IgD-negative memory B cell (primary cell): ENCODE measurements around the gene CD200R1. TPM values are rescaled to one million over a fixed set of nuclear protein-coding genes. Genes with fewer than 3 reads are reported as not detected.

Experiments
- H3K27ac Mint-ChIP-seq, 3 donors: one replicate each; pipeline ENCODE4 v1.8.0; 2020 to 2022; ENCODE audit warnings: mild to moderate bottlenecking in 3 of 3, mixed read lengths in 3 of 3, moderate library complexity in 1 of 3
- H3K27me3 Mint-ChIP-seq: one replicate; pipeline ENCODE4 v1.8.0; 2021; ENCODE audit warnings: mixed read lengths
- H3K36me3 Mint-ChIP-seq: one replicate; pipeline ENCODE4 v1.8.0; 2020; ENCODE audit warnings: mild to moderate bottlenecking, mixed read lengths
- H3K4me1 Mint-ChIP-seq, 3 donors: one replicate each; pipeline ENCODE4 v1.8.0; 2020 to 2022; ENCODE audit warnings: mixed read lengths in 3 of 3, mild to moderate bottlenecking in 1 of 3
- H3K4me3 Mint-ChIP-seq, 4 donors: one replicate each; pipeline ENCODE4 v1.8.0; 2020 to 2022; ENCODE audit warnings: mild to moderate bottlenecking in 4 of 4, mixed read lengths in 4 of 4, moderate library complexity in 3 of 4
- H3K9me3 Mint-ChIP-seq, 3 donors: one replicate each; pipeline ENCODE4 v1.8.0; 2020 to 2021; ENCODE audit warnings: mixed read lengths in 3 of 3, mild to moderate bottlenecking in 1 of 3
- polyA plus RNA-seq: library from polyadenylated mRNA; unstranded; fragments of 300-500 nt; fragmentation: Illumina TruSeq; gene quantifications from one replicate; pipeline ENCODE4 v1.2.3, GENCODE V29; 2021

CD200R1 gene
- 8.5 TPM for polyA plus RNA-seq

DNA sequence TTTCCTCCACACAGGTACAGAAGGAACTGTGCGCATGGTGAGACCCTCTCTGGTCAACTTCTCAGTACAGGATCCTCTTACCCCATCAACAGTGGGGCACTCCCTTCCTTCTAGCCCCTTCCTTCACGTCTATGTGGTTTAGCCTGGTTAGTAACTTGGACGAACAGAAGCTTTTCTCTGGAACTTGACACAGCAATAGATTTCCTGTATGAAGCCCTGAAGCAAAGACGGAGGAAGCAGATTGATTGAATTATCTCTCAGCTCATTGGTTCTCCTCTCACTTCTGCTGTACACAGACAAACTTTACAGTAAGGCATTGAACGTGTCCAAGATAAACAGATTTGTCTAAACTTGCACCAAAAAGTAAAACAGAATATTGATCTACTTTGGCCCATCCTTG is at the start of gene CD200R1:
TSS of gene CD200R1 (minus strand) at position 210 of the 400 bp plus-strand sequence. CDS start 246 bp downstream, outside the sequence.
- no peaks in the 10 kb centered on the region for H3K27me3 Mint-ChIP-seq
- H3K36me3 Mint-ChIP-seq: no peaks in the 10 kb centered on the region
- H3K27ac Mint-ChIP-seq: peak within 1 kb of the TSS; percentile 52 to 97 (median 88)
- H3K4me1 Mint-ChIP-seq: peaks cover 50 to 68% (median 64%) of the 10 kb centered on the region in 3 donors
- H3K9me3 Mint-ChIP-seq: no peaks in the 10 kb centered on the region
- H3K4me3 Mint-ChIP-seq: peak within 1 kb of the TSS; percentile 80 to 96 (median 90)

- no peaks in the 10 kb centered on the region for H3K9me3 Mint-ChIP-seq
- H3K4me1 Mint-ChIP-seq: peaks cover 20 to 37% (median 33%) of the 10 kb centered on the region in 3 donors
- H3K27ac Mint-ChIP-seq: no peak overlapping the region
- H3K27me3 Mint-ChIP-seq: no peaks in the 10 kb centered on the region
- peak overlapping the region in 1 of 4 donors; percentile 87 for H3K4me3 Mint-ChIP-seq
- peaks cover 5% of the 10 kb centered on the region for H3K36me3 Mint-ChIP-seq
Observed at GRCh38 chr3:113021471-113021870, 46.6 kb upstream of the CD200R1 start.

DNA sequence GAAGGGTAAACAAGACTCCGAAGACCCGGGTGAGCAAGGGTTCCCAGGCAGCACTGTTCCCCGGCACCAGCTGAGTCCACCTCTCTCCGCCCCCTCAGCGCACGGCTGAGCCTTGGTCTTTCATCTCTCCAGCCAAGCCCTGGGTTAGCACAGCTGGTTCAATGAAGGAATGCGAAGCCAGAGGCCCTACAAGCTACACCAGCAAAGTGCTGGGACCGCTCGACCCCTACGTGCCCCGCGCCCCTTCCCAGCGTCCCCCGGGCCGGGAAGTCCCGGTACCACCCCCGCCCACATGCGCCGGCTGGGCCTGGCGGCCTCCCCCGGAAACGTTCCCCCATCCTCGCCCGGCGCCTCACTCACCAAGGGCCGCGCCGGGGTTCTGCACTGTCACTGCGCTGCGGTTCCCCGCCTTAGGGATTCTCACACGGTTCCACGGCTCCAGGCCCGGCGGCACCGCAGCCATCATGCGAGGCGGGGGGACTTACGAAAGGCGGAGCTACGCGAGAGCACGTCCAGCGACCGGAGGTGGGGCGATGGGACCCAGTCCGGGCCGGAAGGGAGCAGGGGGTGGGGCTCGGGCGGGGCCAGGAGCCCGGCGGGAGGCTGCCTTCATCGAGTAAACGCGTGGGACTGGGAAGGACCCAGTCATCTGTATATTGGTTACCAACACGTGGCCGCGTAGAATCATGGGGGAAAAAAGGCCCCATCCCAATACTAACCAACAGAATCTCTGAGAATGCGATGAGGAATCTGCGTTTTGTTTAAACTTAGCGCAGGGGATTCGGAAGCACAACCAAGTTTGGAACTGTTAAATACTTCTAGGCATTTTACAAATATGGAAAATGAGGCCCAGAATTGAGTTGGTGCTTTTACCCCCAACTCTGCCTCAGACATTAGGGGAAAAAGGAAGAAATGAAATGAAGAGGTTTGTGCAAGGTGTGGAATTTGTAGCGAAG is 44.6 kb upstream of the CD200R1 start:
- Mint-ChIP-seq H3K4me1 (peaks cover 22 to 48% (median 42%) of the 10 kb centered on the region in 3 donors), H3K27me3 (no peaks in the 10 kb centered on the region)

DNA sequence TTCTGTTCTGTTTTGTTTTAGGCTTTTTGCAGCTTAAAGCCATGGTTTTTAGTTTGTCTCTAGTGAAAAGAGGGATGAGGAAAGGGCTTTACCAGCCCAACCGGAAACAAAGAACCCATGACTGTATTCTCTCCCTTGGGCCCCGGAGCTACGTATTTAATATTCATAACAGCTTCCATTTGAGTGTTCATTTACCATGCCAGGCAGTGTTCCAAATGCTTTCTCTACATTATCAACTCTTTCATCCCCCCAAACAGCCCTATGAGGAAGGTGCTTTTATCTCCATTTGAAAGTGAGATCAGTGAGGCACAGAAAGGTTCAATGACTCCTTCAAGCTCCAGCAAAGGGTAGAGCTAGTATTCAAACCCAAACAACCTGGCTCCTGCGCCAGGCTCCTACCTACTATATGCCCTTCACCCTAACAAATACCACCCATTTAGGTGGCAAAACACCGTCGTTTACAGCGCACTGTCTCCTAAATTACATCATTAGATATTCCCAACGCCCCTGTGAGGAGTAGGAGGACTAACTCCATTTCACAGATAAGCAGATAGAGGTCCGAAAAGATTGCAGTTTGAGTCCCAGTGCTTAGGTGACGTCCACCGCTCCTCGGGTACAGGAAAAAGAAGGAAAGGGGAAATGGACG is 43.8 kb upstream of the CD200R1 start:
- peaks cover 25 to 45% (median 42%) of the 10 kb centered on the region in 3 donors for H3K4me1 Mint-ChIP-seq
- peaks cover 5% of the 10 kb centered on the region for H3K36me3 Mint-ChIP-seq
- peak overlapping the region; percentile 86 to 96 (median 94) for H3K27ac Mint-ChIP-seq
- H3K9me3 Mint-ChIP-seq: no peaks in the 10 kb centered on the region
- H3K27me3 Mint-ChIP-seq: no peaks in the 10 kb centered on the region
- H3K4me3 Mint-ChIP-seq: peak overlapping the region; percentile 87 to 99 (median 96)

More for the DNA sequence above, 44.6 kb upstream of the CD200R1 start:
- H3K4me3 Mint-ChIP-seq: peak overlapping the region; percentile 87 to 99 (median 96)
- peaks cover 5% of the 10 kb centered on the region for H3K36me3 Mint-ChIP-seq
- H3K27ac Mint-ChIP-seq: peak overlapping the region; percentile 86 to 96 (median 94)
- H3K9me3 Mint-ChIP-seq: no peaks in the 10 kb centered on the region

- Mint-ChIP-seq H3K27ac (peak overlapping the region in 1 of 3 donors; percentile 27), H3K4me1 (peaks cover 24 to 32% (median 30%) of the 10 kb centered on the region in 3 donors), H3K27me3 (no peaks in the 10 kb centered on the region), H3K4me3 (peak overlapping the region in 1 of 4 donors; percentile 18), H3K9me3 (no peaks in the 10 kb centered on the region), H3K36me3 (peaks cover 2% of the 10 kb centered on the region)
Observed at GRCh38 chr3:113013593-113013992, 38.7 kb upstream of the CD200R1 start.

DNA sequence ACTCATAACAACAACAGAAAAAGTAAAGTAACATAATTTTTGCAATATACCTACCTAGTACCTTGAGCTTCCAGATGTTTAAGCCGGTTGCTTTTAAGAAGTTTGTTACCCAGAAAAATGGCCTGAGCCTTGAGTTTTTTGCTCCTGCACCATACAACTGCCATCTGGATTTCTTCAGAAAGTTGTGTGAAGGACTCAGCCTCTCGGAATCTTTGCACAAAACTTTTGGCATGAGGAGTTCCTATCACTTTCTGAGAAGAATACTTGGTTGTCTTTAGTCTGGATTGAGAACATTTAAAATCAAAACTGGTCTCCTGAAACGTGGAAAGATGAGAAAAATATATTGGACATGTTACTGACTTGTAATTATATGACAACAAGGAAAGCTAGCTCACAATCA is 33.2 kb upstream of the CD200R1 start:
- Mint-ChIP-seq H3K4me3 (no peak overlapping the region), H3K27me3 (no peaks in the 10 kb centered on the region), H3K27ac (no peak overlapping the region), H3K9me3 (no peaks in the 10 kb centered on the region), H3K36me3 (no peaks in the 10 kb centered on the region), H3K4me1 (peaks cover 4 to 9% (median 7%) of the 10 kb centered on the region in 3 donors)

DNA sequence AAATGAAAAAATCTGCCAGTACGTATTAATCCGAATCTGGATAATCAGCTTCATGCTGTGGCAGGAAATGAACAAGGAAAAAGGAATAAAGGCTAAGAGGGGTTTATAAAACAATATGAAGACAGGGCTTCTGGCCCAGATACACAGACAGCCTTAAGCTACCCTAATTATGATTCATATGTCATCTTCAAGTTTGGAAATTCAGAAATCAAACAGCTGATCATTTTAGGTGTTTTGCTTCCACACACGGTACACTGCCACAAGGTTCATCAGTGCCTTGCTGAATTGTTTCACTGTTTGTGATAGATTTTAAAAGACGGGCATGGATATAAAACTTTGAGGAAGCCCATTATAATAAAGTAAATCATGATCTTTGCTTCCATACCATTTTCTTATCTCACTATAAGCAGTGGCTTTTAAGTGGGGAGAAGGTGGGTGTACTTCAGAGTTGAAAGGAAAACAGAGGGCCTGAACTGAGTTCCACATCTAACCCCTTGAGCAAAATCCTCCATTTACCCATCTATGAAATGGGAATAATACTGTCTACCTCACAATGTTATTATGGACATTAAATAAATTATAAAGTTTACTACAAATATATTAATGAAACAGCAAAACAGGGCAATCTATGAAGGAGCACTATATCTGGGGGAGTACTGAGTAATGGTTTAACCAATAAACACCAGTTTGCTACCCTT is 31.6 kb upstream of the CD200R1 start:
- Mint-ChIP-seq H3K4me3 (no peak overlapping the region), H3K9me3 (no peaks in the 10 kb centered on the region), H3K4me1 (peaks cover 3 to 5% (median 4%) of the 10 kb centered on the region in 3 donors), H3K27ac (peak overlapping the region in 2 of 3 donors; percentile 53 to 86), H3K27me3 (no peaks in the 10 kb centered on the region), H3K36me3 (no peaks in the 10 kb centered on the region)

- Mint-ChIP-seq H3K36me3 (no peaks in the 10 kb centered on the region), H3K27ac (peak overlapping the region in 2 of 3 donors; percentile 45 to 71), H3K4me3 (no peak overlapping the region), H3K9me3 (no peaks in the 10 kb centered on the region), H3K27me3 (no peaks in the 10 kb centered on the region), H3K4me1 (peaks cover 3 to 5% (median 4%) of the 10 kb centered on the region in 3 donors)
Observed at GRCh38 chr3:113005611-113006010, 30.7 kb upstream of the CD200R1 start.

DNA sequence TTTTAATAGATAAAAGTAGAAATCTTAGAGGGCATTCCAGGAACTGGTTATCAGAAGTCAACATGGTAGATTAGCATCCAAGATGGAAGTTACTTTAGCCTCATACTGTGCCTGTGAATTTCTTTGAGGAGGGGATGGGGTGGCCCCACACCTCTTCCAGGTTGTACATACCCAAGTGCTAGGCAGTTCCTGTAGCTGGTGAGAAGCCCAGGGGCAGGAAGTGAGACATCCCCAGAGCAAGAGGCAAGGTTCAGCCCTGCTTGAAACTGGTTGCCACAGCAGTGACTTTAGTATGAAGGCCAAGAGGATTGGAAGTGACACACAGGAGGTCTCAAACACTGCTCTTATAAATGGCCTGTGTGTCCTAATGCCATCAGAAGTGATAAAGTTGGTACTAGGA is 27.8 kb upstream of the CD200R1 start:
- H3K9me3 Mint-ChIP-seq: no peaks in the 10 kb centered on the region
- no peaks in the 10 kb centered on the region for H3K27me3 Mint-ChIP-seq
- H3K27ac Mint-ChIP-seq: peak overlapping the region in 2 of 3 donors; percentile 43 to 71
- H3K4me3 Mint-ChIP-seq: no peak overlapping the region
- H3K4me1 Mint-ChIP-seq: peaks cover 0 to 2% (median 2%) of the 10 kb centered on the region in 3 donors
- no peaks in the 10 kb centered on the region for H3K36me3 Mint-ChIP-seq

GRCh38 chr3:113002037-113002436 is 27.1 kb upstream of the CD200R1 start:
- Mint-ChIP-seq H3K27ac (peak overlapping the region in 1 of 3 donors; percentile 71), H3K4me3 (no peak overlapping the region), H3K27me3 (no peaks in the 10 kb centered on the region), H3K4me1 (peaks cover 0 to 2% (median 2%) of the 10 kb centered on the region in 3 donors), H3K9me3 (no peaks in the 10 kb centered on the region), H3K36me3 (no peaks in the 10 kb centered on the region)

DNA sequence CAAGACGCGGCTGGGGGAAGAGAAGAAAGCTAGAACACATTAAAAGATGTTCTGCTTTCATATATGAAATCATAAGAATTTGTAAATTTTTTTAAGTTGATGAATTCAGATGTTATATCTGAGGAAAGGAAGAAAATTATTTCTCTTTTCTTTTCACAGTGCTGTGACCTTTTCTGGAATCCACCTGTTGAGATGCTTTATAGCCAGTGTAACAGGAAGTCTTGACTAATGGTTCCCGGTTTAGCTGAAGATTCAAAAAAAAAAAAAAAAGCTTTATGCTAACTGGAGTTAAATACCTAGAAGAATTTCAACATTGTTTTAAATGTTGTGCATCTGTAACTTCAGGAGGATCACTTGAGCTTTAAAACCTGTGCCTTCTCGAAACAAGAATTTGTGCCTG is 25.8 kb upstream of the CD200R1 start:
- Mint-ChIP-seq H3K36me3 (peaks cover 2% of the 10 kb centered on the region), H3K27ac (peak overlapping the region in 1 of 3 donors; percentile 33), H3K4me3 (no peak overlapping the region), H3K27me3 (no peaks in the 10 kb centered on the region), H3K4me1 (peaks cover 0 to 4% (median 2%) of the 10 kb centered on the region in 3 donors), H3K9me3 (no peaks in the 10 kb centered on the region)

GRCh38 chr3:112995800-112996199 is 20.9 kb upstream of the CD200R1 start:
- H3K27ac Mint-ChIP-seq: no peak overlapping the region

GRCh38 chr3:112990672-112991602 is 16.0 kb upstream of the CD200R1 start, which contains the start of gene GTPBP8:
Gene GTPBP8 (plus strand): TSS chr3:112990984. CDS start chr3:112991000, 16 bp downstream.
- H3K9me3 Mint-ChIP-seq: no peaks in the 10 kb centered on the region
- H3K4me3 Mint-ChIP-seq: peak within 1 kb of the TSS; percentile 95 to 96 (median 95)
- no peaks in the 10 kb centered on the region for H3K27me3 Mint-ChIP-seq
- peaks cover 6% of the 10 kb centered on the region for H3K36me3 Mint-ChIP-seq
- H3K4me1 Mint-ChIP-seq: peaks cover 18 to 47% (median 32%) of the 10 kb centered on the region in 3 donors
- H3K27ac Mint-ChIP-seq: peak within 1 kb of the TSS; percentile 95 to 99 (median 99)

More at GRCh38 chr3:112995800-112996199, 20.9 kb upstream of the CD200R1 start:
- peaks cover 12 to 26% (median 22%) of the 10 kb centered on the region in 3 donors for H3K4me1 Mint-ChIP-seq
- no peaks in the 10 kb centered on the region for H3K9me3 Mint-ChIP-seq
- H3K27me3 Mint-ChIP-seq: no peaks in the 10 kb centered on the region
- H3K36me3 Mint-ChIP-seq: peaks cover 4% of the 10 kb centered on the region
- no peak overlapping the region for H3K4me3 Mint-ChIP-seq
